ENCODE results near the gene PALM. TPM values are rescaled to one million over a fixed set of nuclear protein-coding genes. Genes with fewer than 3 reads are reported as not detected.
"Not testable (repeated sequence)": the region's sequence is repeated elsewhere in the genome, so short reads cannot be mapped to it uniquely, and the experiment has no call there.

The PALM gene
- total RNA-seq, 1 experiment from 2014 or later, result 43.7 TPM

- H3K79me2 ChIP-seq (ENCODE audit: insufficient read depth, low read length); H3K9ac ChIP-seq (ENCODE audit: low read length); H2AFZ ChIP-seq (ENCODE audit: low read depth, low read length, poor library complexity, severe bottlenecking); ATAC-seq; H3K9me2 ChIP-seq (ENCODE audit: insufficient read depth); H3K27ac ChIP-seq (ENCODE audit: low read depth, low read length); H3K36me3 ChIP-seq (ENCODE audit: control insufficient read depth in 1 of 2, insufficient read depth in 2 of 2, low read length in 2 of 2); H3K9me3 ChIP-seq (ENCODE audit: control insufficient read depth in 1 of 2, insufficient read depth in 1 of 2, low read depth in 1 of 2, low read length in 2 of 2); H4K20me1 ChIP-seq (ENCODE audit: insufficient read depth); BruUV-seq (replicated peaks); H3K27me3 ChIP-seq (ENCODE audit: insufficient read depth, low read length); DNase-seq (ENCODE audit: low read depth, low spot score); CTCF ChIA-PET: not testable (repeated sequence)
- Histone ChIP-seq H3K4me1 (ENCODE audit: control insufficient read depth in 1 of 2, insufficient read depth in 2 of 2, low read length in 2 of 2) (peaks cover 10 to 19% of the 10 kb centered on the region in 2 experiments; a peak in 3 of 4 replicates), H3K4me2 (ENCODE audit: low read length) (peak overlapping the region; percentile 71), H3K4me3 (replicated peaks in 1 of 2; ENCODE audit: low read depth in 1 of 2, low read length in 2 of 2) (peak overlapping the region; percentile 46 to 54; a peak in 3 of 4 replicates)
- RAD21 ChIA-PET (ENCODE audit: low non-redundant PET in 1 of 2, low total read pairs in 2 of 2, uncharacterized antibody in 2 of 2, unreplicated experiment in 2 of 2), result interaction anchor here in 1 of 2 experiments (0.8 kb wide), 1 partner anchor 33 kb away, joined by 3 read pairs; no protein-coding TSS in a partner anchor
- POLR2A ChIA-PET, result interaction anchor here (0.5 to 2.3 kb wide), 2 partner anchors 24 to 99 kb away, joined by 4 to 10 read pairs; no protein-coding TSS in a partner anchor
- intact Hi-C loops (cut with micrococcal nuclease), result loop anchor here (1.0 kb wide), 1 partner anchor 23 kb away; no protein-coding TSS in a partner anchor
These were observed 5.9 kb upstream of the PALM start for GRCh38 chr19:702847-703246.

DNA sequence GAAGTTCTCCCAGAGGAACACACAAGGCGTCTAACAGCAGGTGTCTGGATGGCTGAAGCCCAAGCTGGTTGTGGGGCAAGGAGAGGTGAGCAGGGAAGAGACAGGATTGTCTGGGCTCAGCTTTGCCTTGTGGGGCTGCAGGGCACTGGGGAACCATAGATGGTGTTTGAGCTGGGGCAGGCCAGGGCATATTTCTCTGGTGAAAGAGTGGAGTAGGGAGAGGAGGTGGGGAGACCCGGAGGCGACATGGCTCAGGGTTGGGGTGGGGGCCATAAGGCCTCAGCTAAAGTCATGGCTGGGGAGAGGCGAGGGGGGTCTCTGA is 5.4 kb upstream of the PALM start:
- Histone ChIP-seq H3K4me2 (ENCODE audit: low read length) (peak overlapping the region; percentile 71), H4K20me1 (ENCODE audit: insufficient read depth) (no peaks in the 10 kb centered on the region), H3K4me1 (ENCODE audit: control insufficient read depth in 1 of 2, insufficient read depth in 2 of 2, low read length in 2 of 2) (peaks cover 14 to 24% of the 10 kb centered on the region in 2 experiments), H3K27ac (ENCODE audit: low read depth, low read length) (peak overlapping the region; percentile 64), H3K4me3 (replicated peaks in 1 of 2; ENCODE audit: low read depth in 1 of 2, low read length in 2 of 2) (peak overlapping the region; percentile 46 to 54), H3K36me3 (ENCODE audit: control insufficient read depth in 1 of 2, insufficient read depth in 2 of 2, low read length in 2 of 2) (no peaks in the 10 kb centered on the region), H3K27me3 (ENCODE audit: insufficient read depth, low read length) (no peaks in the 10 kb centered on the region), H3K9me2 (ENCODE audit: insufficient read depth) (no peaks in the 10 kb centered on the region), H3K9ac (ENCODE audit: low read length) (peak overlapping the region; percentile 27; the same call in 1 of the 2 replicates), H3K9me3 (ENCODE audit: control insufficient read depth in 1 of 2, insufficient read depth in 1 of 2, low read depth in 1 of 2, low read length in 2 of 2) (no peaks in the 10 kb centered on the region), H2AFZ (ENCODE audit: low read depth, low read length, poor library complexity, severe bottlenecking) (no peak overlapping the region), H3K79me2 (ENCODE audit: insufficient read depth, low read length) (no peaks in the 10 kb centered on the region)
- TSS peak; percentile 80 for BruUV-seq (replicated peaks)
- CTCF ChIA-PET, result no interaction called here
- DNase-seq (ENCODE audit: low read depth, low spot score) (no peak), ATAC-seq (0 out of 2 replicates have a peak, but pooled peaks have one; percentile 0)
- POLR2A ChIA-PET, result interaction anchor here (0.5 to 2.3 kb wide), 6 partner anchors 22 to 132 kb away, joined by 4 to 10 read pairs (median 5); partner anchors contain the start of gene FSTL3
- intact Hi-C loops (cut with micrococcal nuclease), result loop anchor here (1.0 kb wide), 1 partner anchor 23 kb away; no protein-coding TSS in a partner anchor
- RAD21 ChIA-PET (ENCODE audit: low non-redundant PET in 1 of 2, low total read pairs in 2 of 2, uncharacterized antibody in 2 of 2, unreplicated experiment in 2 of 2), result interaction anchor here in 1 of 2 experiments (0.7 kb wide), 1 partner anchor 127 kb away, joined by 3 read pairs; no protein-coding TSS in a partner anchor
- no peak for TF ChIP-seq SP1 (IDR thresholded peaks at IDR 0.05; ENCODE audit: low read depth)
- no peak for TF ChIP-seq ZFX (IDR thresholded peaks at IDR 0.05)
- TF ChIP-seq TCF7L2 (IDR thresholded peaks at IDR 0.05; ENCODE audit: borderline replicate concordance, extremely low read depth, insufficient read depth, insufficient read length), result no peak
- no peak for TF ChIP-seq ZNF274 (IDR thresholded peaks at IDR 0.05; ENCODE audit: low read depth, low read length)
- TF ChIP-seq, protein P1, sequence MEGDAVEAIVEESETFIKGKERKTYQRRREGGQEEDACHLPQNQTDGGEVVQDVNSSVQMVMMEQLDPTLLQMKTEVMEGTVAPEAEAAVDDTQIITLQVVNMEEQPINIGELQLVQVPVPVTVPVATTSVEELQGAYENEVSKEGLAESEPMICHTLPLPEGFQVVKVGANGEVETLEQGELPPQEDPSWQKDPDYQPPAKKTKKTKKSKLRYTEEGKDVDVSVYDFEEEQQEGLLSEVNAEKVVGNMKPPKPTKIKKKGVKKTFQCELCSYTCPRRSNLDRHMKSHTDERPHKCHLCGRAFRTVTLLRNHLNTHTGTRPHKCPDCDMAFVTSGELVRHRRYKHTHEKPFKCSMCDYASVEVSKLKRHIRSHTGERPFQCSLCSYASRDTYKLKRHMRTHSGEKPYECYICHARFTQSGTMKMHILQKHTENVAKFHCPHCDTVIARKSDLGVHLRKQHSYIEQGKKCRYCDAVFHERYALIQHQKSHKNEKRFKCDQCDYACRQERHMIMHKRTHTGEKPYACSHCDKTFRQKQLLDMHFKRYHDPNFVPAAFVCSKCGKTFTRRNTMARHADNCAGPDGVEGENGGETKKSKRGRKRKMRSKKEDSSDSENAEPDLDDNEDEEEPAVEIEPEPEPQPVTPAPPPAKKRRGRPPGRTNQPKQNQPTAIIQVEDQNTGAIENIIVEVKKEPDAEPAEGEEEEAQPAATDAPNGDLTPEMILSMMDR (IDR thresholded peaks at IDR 0.05 in 2 of 3, conservative IDR thresholded peaks at IDR 0.05 in 1 of 3; ENCODE audit: borderline replicate concordance in 1 of 3, insufficient read depth in 1 of 3, low read depth in 2 of 3, low read length in 2 of 3), result no peak
- no peak for TF ChIP-seq FOSL1 (IDR thresholded peaks at IDR 0.05; ENCODE audit: low read depth)
- no peak for TF ChIP-seq CBX3 (IDR thresholded peaks at IDR 0.05; ENCODE audit: low read depth)
- no peak for TF ChIP-seq SIN3A (IDR thresholded peaks at IDR 0.05; ENCODE audit: low read depth)
- TF ChIP-seq, protein P2, sequence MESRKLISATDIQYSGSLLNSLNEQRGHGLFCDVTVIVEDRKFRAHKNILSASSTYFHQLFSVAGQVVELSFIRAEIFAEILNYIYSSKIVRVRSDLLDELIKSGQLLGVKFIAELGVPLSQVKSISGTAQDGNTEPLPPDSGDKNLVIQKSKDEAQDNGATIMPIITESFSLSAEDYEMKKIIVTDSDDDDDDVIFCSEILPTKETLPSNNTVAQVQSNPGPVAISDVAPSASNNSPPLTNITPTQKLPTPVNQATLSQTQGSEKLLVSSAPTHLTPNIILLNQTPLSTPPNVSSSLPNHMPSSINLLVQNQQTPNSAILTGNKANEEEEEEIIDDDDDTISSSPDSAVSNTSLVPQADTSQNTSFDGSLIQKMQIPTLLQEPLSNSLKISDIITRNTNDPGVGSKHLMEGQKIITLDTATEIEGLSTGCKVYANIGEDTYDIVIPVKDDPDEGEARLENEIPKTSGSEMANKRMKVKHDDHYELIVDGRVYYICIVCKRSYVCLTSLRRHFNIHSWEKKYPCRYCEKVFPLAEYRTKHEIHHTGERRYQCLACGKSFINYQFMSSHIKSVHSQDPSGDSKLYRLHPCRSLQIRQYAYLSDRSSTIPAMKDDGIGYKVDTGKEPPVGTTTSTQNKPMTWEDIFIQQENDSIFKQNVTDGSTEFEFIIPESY (IDR thresholded peaks at IDR 0.05; ENCODE audit: extremely low read depth, insufficient replicate concordance, low read length), result no peak
- TF ChIP-seq, protein P3, sequence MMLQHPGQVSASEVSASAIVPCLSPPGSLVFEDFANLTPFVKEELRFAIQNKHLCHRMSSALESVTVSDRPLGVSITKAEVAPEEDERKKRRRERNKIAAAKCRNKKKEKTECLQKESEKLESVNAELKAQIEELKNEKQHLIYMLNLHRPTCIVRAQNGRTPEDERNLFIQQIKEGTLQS (IDR thresholded peaks at IDR 0.05), result no peak
- no peak for TF ChIP-seq EZH2phosphoT487 (IDR thresholded peaks at IDR 0.05; ENCODE audit: borderline replicate concordance)
- TF ChIP-seq RAD21 (IDR thresholded peaks at IDR 0.05; ENCODE audit: low read depth), result no peak
- TF ChIP-seq POLR2AphosphoS5 (IDR thresholded peaks at IDR 0.05; ENCODE audit: low read depth, low read length), result no peak
- no peak for TF ChIP-seq POLR2A (IDR thresholded peaks at IDR 0.05; ENCODE audit: borderline replicate concordance, extremely low read depth, insufficient read depth, insufficient read length)
